A549 (cell line): ENCODE results near the gene KIF5A. TPM values are rescaled to one million over a fixed set of nuclear protein-coding genes. Genes with fewer than 3 reads are reported as not detected.

Experiments used
- ATAC-seq, 2 experiments: fragments of 200-7000 bp in 1 of 2; fragments of >200 bp in 1 of 2; cut with Nextera tagmentation in 1 of 2; cut with Tn5 transposase in 1 of 2; 3 replicates each; pipeline versions ENCODE4 v1.8.0 to v1.9.1; 2018 to 2020; ENCODE audit warnings: mild to moderate bottlenecking in 1 of 2, moderate library complexity in 1 of 2
- CTCF ChIA-PET: fragments of 300-600 bp; sonication (Branson Sonifier 250); formaldehyde crosslinking; extraction: SDS; loops from one replicate; lab custom pipeline; 2021; ENCODE audit warnings: antibody characterized with exemption, inconsistent platforms; lab: Yijun Ruan, JAX
- POLR2A ChIA-PET: fragments of 350-600 bp; formaldehyde crosslinking; extraction: SDS; loops from one replicate; lab custom pipeline; 2021; ENCODE audit warnings: antibody characterized with exemption, inconsistent platforms; lab: Yijun Ruan, JAX
- DNase-seq, 2 experiments: peaks; one replicate each; pipeline versions ENCODE4 v3.0.0 to v3.0.0-alpha.2; 2011 to 2016; ENCODE audit warnings: low read depth in 1 of 2, low spot score in 1 of 2
- FAIRE-seq: peaks from 2 replicates; lab custom pipeline; 2011; peaks lifted over from hg19 to GRCh38; lab: Jason Lieb, UNC
- H3K27ac ChIP-seq, 2 experiments: fragments of >200 bp; sonication (Bioruptor Twin); formaldehyde crosslinking; 3 replicates each; pipeline ENCODE4 v1.5.1; 2016 to 2017
- H3K4me1 ChIP-seq: fragments of >200 bp; sonication (Bioruptor Twin); formaldehyde crosslinking; 3 replicates; pipeline ENCODE4 v1.6.1; 2016
- H3K4me2 ChIP-seq: fragments of >200 bp; sonication (Bioruptor Twin); formaldehyde crosslinking; 3 replicates; pipeline ENCODE4 v1.6.1; 2016
- H3K4me3 ChIP-seq: fragments of >200 bp; sonication (Bioruptor Twin); formaldehyde crosslinking; 3 replicates; pipeline ENCODE4 v1.5.1; 2016
- H3K9me3 ChIP-seq: fragments of >200 bp; sonication (Bioruptor Twin); formaldehyde crosslinking; 3 replicates; pipeline ENCODE4 v1.6.1; 2016
- ATOH8 ChIP-seq: fragments of 250-450 bp; sonication (Bioruptor Pico); IDR thresholded peaks from 2 replicates; pipeline ENCODE4 v1.5.0; 2020; ENCODE audit warnings: low read depth, mild to moderate bottlenecking, moderate library complexity
- BHLHE40 ChIP-seq: IDR thresholded peaks from 2 replicates; pipeline ENCODE4 v1.6.1; 2012; ENCODE audit warnings: low read depth, low read length, inconsistent platforms
- CHD4 ChIP-seq: fragments of 200-600 bp; sonication (generic); IDR thresholded peaks from 2 replicates; pipeline ENCODE4 v1.6.1; 2016; ENCODE audit warnings: antibody characterized with exemption, mild to moderate bottlenecking, borderline replicate concordance
- EHF ChIP-seq: fragments of 250-450 bp; sonication (Bioruptor Pico); IDR thresholded peaks from 2 replicates; pipeline ENCODE4 v1.5.0; 2020; ENCODE audit warnings: mild to moderate bottlenecking
- EHMT2 ChIP-seq: fragments of 200-600 bp; sonication (generic); IDR thresholded peaks from 2 replicates; pipeline ENCODE4 v1.6.1; 2016; ENCODE audit warnings: antibody characterized with exemption, low read depth, mild to moderate bottlenecking, moderate library complexity
- ESRRA ChIP-seq: fragments of 150-350 bp; IDR thresholded peaks from 2 replicates; pipeline ENCODE4 v1.6.1; 2014; ENCODE audit warnings: mild to moderate bottlenecking, low read length, borderline replicate concordance
- FOXS1 ChIP-seq: fragments of 250-450 bp; sonication (Bioruptor Pico); IDR thresholded peaks from 2 replicates; pipeline ENCODE4 v1.5.0; 2020; ENCODE audit warnings: mild to moderate bottlenecking, moderate library complexity
- GATA3 ChIP-seq: IDR thresholded peaks from 2 replicates; pipeline ENCODE4 v1.6.1; 2012; ENCODE audit warnings: borderline replicate concordance
- HEYL ChIP-seq: fragments of 250-450 bp; sonication (Bioruptor Pico); IDR thresholded peaks from 2 replicates; pipeline ENCODE4 v1.8.0; 2021; ENCODE audit warnings: mild to moderate bottlenecking, moderate library complexity
- HMGXB4 ChIP-seq: fragments of 250-450 bp; sonication (Bioruptor Pico); IDR thresholded peaks from 2 replicates; pipeline ENCODE4 v1.5.0; 2021; ENCODE audit warnings: mild to moderate bottlenecking, moderate library complexity, borderline replicate concordance
- HOXA7 ChIP-seq: fragments of 250-450 bp; sonication (Bioruptor Pico); IDR thresholded peaks from 2 replicates; pipeline ENCODE4 v1.5.0; 2020; ENCODE audit warnings: mild to moderate bottlenecking, moderate library complexity
- HOXB13 ChIP-seq: fragments of 250-450 bp; sonication (Bioruptor Pico); IDR thresholded peaks from 2 replicates; pipeline ENCODE4 v1.5.0; 2020; ENCODE audit warnings: low read depth, mild to moderate bottlenecking, moderate library complexity
- HOXB5 ChIP-seq: fragments of 250-450 bp; sonication (Bioruptor Pico); IDR thresholded peaks from 2 replicates; pipeline ENCODE4 v1.5.0; 2020; ENCODE audit warnings: mild to moderate bottlenecking, moderate library complexity
- JUN ChIP-seq, 2 experiments: fragments of >200 bp; sonication (Bioruptor Twin); formaldehyde crosslinking; IDR thresholded peaks; 2 replicates in 1 of 2; 3 replicates in 1 of 2; pipeline ENCODE4 v1.6.1; 2016 to 2017
- JUNB ChIP-seq: fragments of >200 bp; sonication (Bioruptor Twin); formaldehyde crosslinking; IDR thresholded peaks from 2 replicates; pipeline ENCODE4 v1.6.1; 2016
- MAX ChIP-seq: IDR thresholded peaks from 2 replicates; pipeline ENCODE4 v1.6.1; 2012
- MAZ ChIP-seq: fragments of 150-350 bp; IDR thresholded peaks from 2 replicates; pipeline ENCODE4 v1.6.1; 2014; ENCODE audit warnings: antibody characterized with exemption, low read depth, low read length, borderline replicate concordance
- NR3C1 ChIP-seq: fragments of >200 bp; sonication (Bioruptor Twin); formaldehyde crosslinking; IDR thresholded peaks from 3 replicates; pipeline ENCODE4 v1.6.1; 2017
- RCOR1 ChIP-seq: fragments of 150-350 bp; IDR thresholded peaks from 2 replicates; pipeline ENCODE4 v1.6.1; 2014; ENCODE audit warnings: antibody characterized with exemption, low read length, low read depth
- RFX5 ChIP-seq: fragments of 450-650 bp; IDR thresholded peaks from 2 replicates; pipeline ENCODE4 v1.7.1; 2014; ENCODE audit warnings: antibody characterized with exemption, mild to moderate bottlenecking, moderate library complexity
- RNF2 ChIP-seq: fragments of 200-600 bp; sonication (generic); IDR thresholded peaks from 2 replicates; pipeline ENCODE4 v1.6.1; 2016; ENCODE audit warnings: low read depth, mild to moderate bottlenecking, antibody characterized with exemption, moderate library complexity, borderline replicate concordance
- SMC3 ChIP-seq: fragments of >200 bp; sonication (Bioruptor Twin); formaldehyde crosslinking; IDR thresholded peaks from 3 replicates; pipeline ENCODE4 v1.6.1; 2018; ENCODE audit warnings: inconsistent platforms
- SREBF2 ChIP-seq: fragments of 450-650 bp; IDR thresholded peaks from 2 replicates; pipeline ENCODE4 v1.6.1; 2014; ENCODE audit warnings: mild to moderate bottlenecking, moderate library complexity
- TFCP2L1 ChIP-seq: fragments of 250-450 bp; sonication (Bioruptor Pico); IDR thresholded peaks from 2 replicates; pipeline ENCODE4 v1.5.0; 2021; ENCODE audit warnings: mild to moderate bottlenecking
- ZC3H11A ChIP-seq: fragments of 450-650 bp; IDR thresholded peaks from 2 replicates; pipeline ENCODE4 v1.6.1; 2014; ENCODE audit warnings: antibody characterized with exemption, mild to moderate bottlenecking
- WGBS: methylation state at CpG from one replicate; pipeline ENCODE4 v1.1.6; 2017; ENCODE audit errors: missing lambda C conversion rate; 5-methylcytosine and 5-hydroxymethylcytosine counted together
- polyA plus RNA-seq, 4 experiments: library from polyadenylated mRNA; depleted of rRNA in 3 of 4; stranded (reverse); fragments of >200 nt; fragmentation: RNase III in 1 of 4; extraction: RNeasy Plus Mini Kit Qiagen cat#74134 plus additional on column Dnase treatment in 1 of 4; gene quantifications; 2 replicates in 3 of 4; 3 replicates in 1 of 4; pipeline ENCODE4 v1.2.3, GENCODE V29; 2011 to 2017

Gene KIF5A
- polyA plus RNA-seq, 2 of the 4 experiments (the other 2 are of a cell fraction): 0.61 to 0.89 TPM

GRCh38 chr12:57563358-57563757 lies 13.5 kb downstream of the KIF5A start:
- no peaks in the 10 kb centered on the region for H3K9me3 ChIP-seq
- ATAC-seq (no peak), FAIRE-seq (no peak), DNase-seq (no peak)
- POLR2A ChIA-PET: no interaction called here
- H3K4me2 ChIP-seq: no peak overlapping the region
- H3K4me3 ChIP-seq: no peak overlapping the region
- no peak overlapping the region for H3K27ac ChIP-seq
- WGBS: 19% methylated on average over 4 of the region's 4 CpGs
- H3K4me1 ChIP-seq: peaks cover 6% of the 10 kb centered on the region; the same call in 1 of the 3 replicates
- TF ChIP-seq HOXB5 (CRISPR knock-in tag): no peak
- TF ChIP-seq ATOH8 (CRISPR knock-in tag): no peak
- TF ChIP-seq HEYL (CRISPR knock-in tag): no peak
- no peak for TF ChIP-seq HOXB13
- no peak for TF ChIP-seq ZC3H11A
- no peak for TF ChIP-seq SMC3
- TF ChIP-seq JUN (IDR thresholded peaks at IDR 0.05): no peak
- TF ChIP-seq RNF2: no peak
- no peak for TF ChIP-seq HOXA7 (CRISPR knock-in tag)
- TF ChIP-seq TFCP2L1 (CRISPR knock-in tag): no peak
- TF ChIP-seq EHMT2: no peak
- no peak for TF ChIP-seq NR3C1
- CTCF ChIA-PET: interaction anchor here (1.3 to 4.7 kb wide), 3 partner anchors 12 to 19 kb away, joined by 5 to 41 read pairs (median 5); partner anchors contain the start of gene DCTN2

GRCh38 chr12:57564178-57564740 lies 14.4 kb downstream of the KIF5A start:
- FAIRE-seq (no peak), ATAC-seq (no peak), DNase-seq (no peak)
- Histone ChIP-seq H3K4me2 (no peak overlapping the region), H3K4me3 (no peak overlapping the region), H3K27ac (no peak overlapping the region), H3K4me1 (peaks cover 6% of the 10 kb centered on the region; the same call in 1 of the 3 replicates), H3K9me3 (no peaks in the 10 kb centered on the region)
- TF ChIP-seq JUN (IDR thresholded peaks at IDR 0.05) (no peak), CHD4 (no peak), GATA3 (no peak), ESRRA (no peak), RFX5 (no peak), EHF (CRISPR knock-in tag) (no peak), BHLHE40 (no peak), HMGXB4 (CRISPR knock-in tag) (no peak), FOXS1 (CRISPR knock-in tag) (no peak), RNF2 (no peak), SREBF2 (no peak), RCOR1 (no peak), MAZ (no peak), JUNB (no peak), MAX (no peak)
- ChIA-PET CTCF (interaction anchor here (0.6 to 4.7 kb wide), 4 partner anchors 19 to 105 kb away, joined by 3 to 41 read pairs (median 4); partner anchors contain the start of genes B4GALNT1 and GLI1), POLR2A (no interaction called here)
- 45% methylated on average over 7 of the region's 7 CpGs for WGBS
